NCI-H748 treated with DMSO at 0.1 percent for 48 hours (cell line): ENCODE measurements around the gene ZSCAN5B.
"Not testable (repeated sequence)": the region's sequence is repeated elsewhere in the genome, so short reads cannot be mapped to it uniquely, and the experiment has no call there.

ENCODE experiments used
- DNase-seq: peaks from one replicate; lab custom pipeline; 2025; lab: John Stamatoyannopoulos, UW

The ZSCAN5B gene

GRCh38 chr19:56197646-56198045 is at the start of gene ZSCAN5B:
Gene ZSCAN5B (minus strand): TSS chr19:56197783. CDS start chr19:56193052, 4,731 bp downstream.
- DNase-seq = not testable (repeated sequence)

- not testable (repeated sequence) for DNase-seq
Measured at GRCh38 chr19:56245764-56246163, 48.2 kb upstream of the ZSCAN5B start.

GRCh38 chr19:56245121-56245740 is 47.6 kb upstream of the ZSCAN5B start:
- no peak for DNase-seq

GRCh38 chr19:56223481-56223880 is 25.9 kb upstream of the ZSCAN5B start:
- no peak for DNase-seq

- no peak for DNase-seq
Measured at GRCh38 chr19:56222901-56223300, 25.3 kb upstream of the ZSCAN5B start.

GRCh38 chr19:56221851-56222250 is 24.3 kb upstream of the ZSCAN5B start:
- no peak for DNase-seq

- peak; percentile 1 for DNase-seq
Measured at GRCh38 chr19:56221442-56221841, 23.9 kb upstream of the ZSCAN5B start.

GRCh38 chr19:56218961-56219360 is 21.4 kb upstream of the ZSCAN5B start:
- DNase-seq = no peak

- no peak for DNase-seq
Measured at GRCh38 chr19:56217039-56217949, 19.7 kb upstream of the ZSCAN5B start.

GRCh38 chr19:56211718-56212117 is 14.1 kb upstream of the ZSCAN5B start:
- DNase-seq = no peak

- not testable (repeated sequence) for DNase-seq
Measured at GRCh38 chr19:56210036-56210435, 12.5 kb upstream of the ZSCAN5B start.

GRCh38 chr19:56209091-56209490 is 11.5 kb upstream of the ZSCAN5B start:
- DNase-seq = no peak

GRCh38 chr19:56207581-56207980 is 10.0 kb upstream of the ZSCAN5B start:
- DNase-seq = not testable (repeated sequence)

GRCh38 chr19:56201973-56202372 is 4.4 kb upstream of the ZSCAN5B start, which contains the start of gene ZSCAN5C:
Gene ZSCAN5C (plus strand): TSS chr19:56202273. CDS start chr19:56205914, 3,641 bp downstream.
- DNase-seq = no peak

- no peak for DNase-seq
Measured at GRCh38 chr19:56199687-56200086, 2.1 kb upstream of the ZSCAN5B start.

GRCh38 chr19:56193981-56194640 is 3.5 kb downstream of the ZSCAN5B start:
- no peak for DNase-seq

GRCh38 chr19:56191711-56192110 is 5.9 kb downstream of the ZSCAN5B start:
- DNase-seq = no peak

- DNase-seq = no peak
Measured at GRCh38 chr19:56191115-56191514, 6.5 kb downstream of the ZSCAN5B start.

- no peak for DNase-seq
Measured at GRCh38 chr19:56189785-56190184, 7.8 kb downstream of the ZSCAN5B start.

- DNase-seq = no peak
Measured at GRCh38 chr19:56177564-56178243, 19.9 kb downstream of the ZSCAN5B start.

- DNase-seq = no peak
Measured at GRCh38 chr19:56176881-56177280, 20.7 kb downstream of the ZSCAN5B start.

GRCh38 chr19:56176310-56176709 is 21.3 kb downstream of the ZSCAN5B start:
- not testable (repeated sequence) for DNase-seq
